Measurements from ENCODE around the gene TAGLN.

Gene TAGLN
- total RNA-seq = 5.0 to 9.2 (median 5.9) reads per million in 3 donors

GRCh38 chr11:117199053-117199915 is at the start of gene TAGLN:
TAGLN (plus strand) TSS chr11:117199370; CDS start chr11:117203014, 3,644 bp downstream.
- H3K36me3 ChIP-seq (ENCODE audit: control insufficient read depth, insufficient read depth, low read length) = peaks cover 15% of the 10 kb centered on the region
- H3K9me3 ChIP-seq (ENCODE audit: control insufficient read depth, low read length) = no peaks in the 10 kb centered on the region
- no peak for DNase-seq
- no peaks in the 10 kb centered on the region for H3K27me3 ChIP-seq (replicated peaks; ENCODE audit: control insufficient read depth, insufficient read depth, low read length, poor library complexity, severe bottlenecking)
- no peaks in the 10 kb centered on the region for H3K4me1 ChIP-seq (ENCODE audit: control insufficient read depth, insufficient read depth, low read length, poor library complexity, severe bottlenecking)
- no peak within 1 kb of the TSS for H3K27ac ChIP-seq (ENCODE audit: insufficient read depth, low read length, poor library complexity, severe bottlenecking)
- H3K4me3 ChIP-seq (ENCODE audit: insufficient read depth, low read depth, low read length, poor library complexity, severe bottlenecking) = no peak within 1 kb of the TSS

- peaks cover 14% of the 10 kb centered on the region for H3K36me3 ChIP-seq (ENCODE audit: control insufficient read depth, insufficient read depth, low read length)
- H3K9me3 ChIP-seq (ENCODE audit: control insufficient read depth, low read length) = no peaks in the 10 kb centered on the region
- no peak overlapping the region for H3K4me3 ChIP-seq (ENCODE audit: insufficient read depth, low read depth, low read length, poor library complexity, severe bottlenecking)
- no peaks in the 10 kb centered on the region for H3K27me3 ChIP-seq (replicated peaks; ENCODE audit: control insufficient read depth, insufficient read depth, low read length, poor library complexity, severe bottlenecking)
- no peak for DNase-seq
- H3K27ac ChIP-seq (ENCODE audit: insufficient read depth, low read length, poor library complexity, severe bottlenecking) = no peak overlapping the region
- H3K4me1 ChIP-seq (ENCODE audit: control insufficient read depth, insufficient read depth, low read length, poor library complexity, severe bottlenecking) = peaks cover 5% of the 10 kb centered on the region
Observed at GRCh38 chr11:117152066-117152465, 47.1 kb upstream of the TAGLN start.

GRCh38 chr11:117154468-117154867 is 44.7 kb upstream of the TAGLN start:
- H3K36me3 ChIP-seq (ENCODE audit: control insufficient read depth, insufficient read depth, low read length) = peaks cover 14% of the 10 kb centered on the region
- H3K9me3 ChIP-seq (ENCODE audit: control insufficient read depth, low read length) = no peaks in the 10 kb centered on the region
- H3K27ac ChIP-seq (ENCODE audit: insufficient read depth, low read length, poor library complexity, severe bottlenecking) = no peak overlapping the region
- peaks cover 5% of the 10 kb centered on the region for H3K4me1 ChIP-seq (ENCODE audit: control insufficient read depth, insufficient read depth, low read length, poor library complexity, severe bottlenecking)
- no peak for DNase-seq
- no peak overlapping the region for H3K4me3 ChIP-seq (ENCODE audit: insufficient read depth, low read depth, low read length, poor library complexity, severe bottlenecking)
- no peaks in the 10 kb centered on the region for H3K27me3 ChIP-seq (replicated peaks; ENCODE audit: control insufficient read depth, insufficient read depth, low read length, poor library complexity, severe bottlenecking)

- Histone ChIP-seq H3K4me1 (ENCODE audit: control insufficient read depth, insufficient read depth, low read length, poor library complexity, severe bottlenecking) (peaks cover 5% of the 10 kb centered on the region), H3K27me3 (replicated peaks; ENCODE audit: control insufficient read depth, insufficient read depth, low read length, poor library complexity, severe bottlenecking) (no peaks in the 10 kb centered on the region), H3K27ac (ENCODE audit: insufficient read depth, low read length, poor library complexity, severe bottlenecking) (no peak overlapping the region), H3K9me3 (ENCODE audit: control insufficient read depth, low read length) (no peaks in the 10 kb centered on the region), H3K4me3 (ENCODE audit: insufficient read depth, low read depth, low read length, poor library complexity, severe bottlenecking) (no peak overlapping the region), H3K36me3 (ENCODE audit: control insufficient read depth, insufficient read depth, low read length) (peaks cover 30% of the 10 kb centered on the region)
- no peak for DNase-seq
Observed at GRCh38 chr11:117157507-117157906, 41.7 kb upstream of the TAGLN start.

GRCh38 chr11:117159892-117160291 is 39.3 kb upstream of the TAGLN start:
- no peak overlapping the region for H3K4me3 ChIP-seq (ENCODE audit: insufficient read depth, low read depth, low read length, poor library complexity, severe bottlenecking)
- no peaks in the 10 kb centered on the region for H3K9me3 ChIP-seq (ENCODE audit: control insufficient read depth, low read length)
- no peak overlapping the region for H3K27ac ChIP-seq (ENCODE audit: insufficient read depth, low read length, poor library complexity, severe bottlenecking)
- peaks cover 5% of the 10 kb centered on the region for H3K4me1 ChIP-seq (ENCODE audit: control insufficient read depth, insufficient read depth, low read length, poor library complexity, severe bottlenecking)
- peaks cover 50% of the 10 kb centered on the region for H3K36me3 ChIP-seq (ENCODE audit: control insufficient read depth, insufficient read depth, low read length)
- DNase-seq = no peak
- no peaks in the 10 kb centered on the region for H3K27me3 ChIP-seq (replicated peaks; ENCODE audit: control insufficient read depth, insufficient read depth, low read length, poor library complexity, severe bottlenecking)

GRCh38 chr11:117160826-117161225 is 38.3 kb upstream of the TAGLN start:
- Histone ChIP-seq H3K9me3 (ENCODE audit: control insufficient read depth, low read length) (no peaks in the 10 kb centered on the region), H3K27ac (ENCODE audit: insufficient read depth, low read length, poor library complexity, severe bottlenecking) (no peak overlapping the region), H3K27me3 (replicated peaks; ENCODE audit: control insufficient read depth, insufficient read depth, low read length, poor library complexity, severe bottlenecking) (no peaks in the 10 kb centered on the region), H3K4me3 (ENCODE audit: insufficient read depth, low read depth, low read length, poor library complexity, severe bottlenecking) (no peak overlapping the region), H3K36me3 (ENCODE audit: control insufficient read depth, insufficient read depth, low read length) (peaks cover 49% of the 10 kb centered on the region), H3K4me1 (ENCODE audit: control insufficient read depth, insufficient read depth, low read length, poor library complexity, severe bottlenecking) (peaks cover 5% of the 10 kb centered on the region)
- DNase-seq = no peak

GRCh38 chr11:117166491-117166890 is 32.7 kb upstream of the TAGLN start:
- Histone ChIP-seq H3K36me3 (ENCODE audit: control insufficient read depth, insufficient read depth, low read length) (peaks cover 45% of the 10 kb centered on the region), H3K9me3 (ENCODE audit: control insufficient read depth, low read length) (no peaks in the 10 kb centered on the region), H3K4me3 (ENCODE audit: insufficient read depth, low read depth, low read length, poor library complexity, severe bottlenecking) (no peak overlapping the region), H3K27ac (ENCODE audit: insufficient read depth, low read length, poor library complexity, severe bottlenecking) (no peak overlapping the region), H3K27me3 (replicated peaks; ENCODE audit: control insufficient read depth, insufficient read depth, low read length, poor library complexity, severe bottlenecking) (no peaks in the 10 kb centered on the region), H3K4me1 (ENCODE audit: control insufficient read depth, insufficient read depth, low read length, poor library complexity, severe bottlenecking) (no peaks in the 10 kb centered on the region)
- DNase-seq = no peak

GRCh38 chr11:117169736-117170135 is 29.4 kb upstream of the TAGLN start:
- no peaks in the 10 kb centered on the region for H3K27me3 ChIP-seq (replicated peaks; ENCODE audit: control insufficient read depth, insufficient read depth, low read length, poor library complexity, severe bottlenecking)
- no peaks in the 10 kb centered on the region for H3K9me3 ChIP-seq (ENCODE audit: control insufficient read depth, low read length)
- H3K36me3 ChIP-seq (ENCODE audit: control insufficient read depth, insufficient read depth, low read length) = peaks cover 14% of the 10 kb centered on the region

GRCh38 chr11:117170210-117170609 is 29.0 kb upstream of the TAGLN start:
- Histone ChIP-seq H3K27me3 (replicated peaks; ENCODE audit: control insufficient read depth, insufficient read depth, low read length, poor library complexity, severe bottlenecking) (no peaks in the 10 kb centered on the region), H3K27ac (ENCODE audit: insufficient read depth, low read length, poor library complexity, severe bottlenecking) (no peak overlapping the region), H3K4me1 (ENCODE audit: control insufficient read depth, insufficient read depth, low read length, poor library complexity, severe bottlenecking) (no peaks in the 10 kb centered on the region), H3K36me3 (ENCODE audit: control insufficient read depth, insufficient read depth, low read length) (peaks cover 14% of the 10 kb centered on the region), H3K4me3 (ENCODE audit: insufficient read depth, low read depth, low read length, poor library complexity, severe bottlenecking) (no peak overlapping the region), H3K9me3 (ENCODE audit: control insufficient read depth, low read length) (no peaks in the 10 kb centered on the region)
- no peak for DNase-seq

More at GRCh38 chr11:117169736-117170135, 29.4 kb upstream of the TAGLN start:
- Histone ChIP-seq H3K4me3 (ENCODE audit: insufficient read depth, low read depth, low read length, poor library complexity, severe bottlenecking) (no peak overlapping the region), H3K4me1 (ENCODE audit: control insufficient read depth, insufficient read depth, low read length, poor library complexity, severe bottlenecking) (no peaks in the 10 kb centered on the region), H3K27ac (ENCODE audit: insufficient read depth, low read length, poor library complexity, severe bottlenecking) (no peak overlapping the region)
- no peak for DNase-seq

GRCh38 chr11:117171007-117171403 is 28.2 kb upstream of the TAGLN start:
- Histone ChIP-seq H3K4me3 (ENCODE audit: insufficient read depth, low read depth, low read length, poor library complexity, severe bottlenecking) (no peak overlapping the region), H3K27ac (ENCODE audit: insufficient read depth, low read length, poor library complexity, severe bottlenecking) (no peak overlapping the region), H3K27me3 (replicated peaks; ENCODE audit: control insufficient read depth, insufficient read depth, low read length, poor library complexity, severe bottlenecking) (no peaks in the 10 kb centered on the region), H3K9me3 (ENCODE audit: control insufficient read depth, low read length) (no peaks in the 10 kb centered on the region), H3K36me3 (ENCODE audit: control insufficient read depth, insufficient read depth, low read length) (peaks cover 8% of the 10 kb centered on the region), H3K4me1 (ENCODE audit: control insufficient read depth, insufficient read depth, low read length, poor library complexity, severe bottlenecking) (no peaks in the 10 kb centered on the region)
- no peak for DNase-seq

Measured in effector memory CD4-positive, alpha-beta T cell (primary cell).